ENCODE results near the gene P3H4.
"Not testable (repeated sequence)": the region's sequence is repeated elsewhere in the genome, so short reads cannot be mapped to it uniquely, and the experiment has no call there.

The P3H4 gene

GRCh38 chr17:41811549-41812380 lies at the start of gene P3H4:
TSS of gene P3H4 (minus strand) at chr17:41811949. CDS start at chr17:41811915, 34 bp downstream.
- DNase-seq (ENCODE audit: low spot score) = peak; percentile 90

- DNase-seq (ENCODE audit: low spot score) = no peak
These were observed 48.6 kb upstream of the P3H4 start for GRCh38 chr17:41860254-41860931.

- DNase-seq (ENCODE audit: low spot score) = not testable (repeated sequence)
These were observed 39.6 kb upstream of the P3H4 start for GRCh38 chr17:41851382-41851781.

- no peak for DNase-seq (ENCODE audit: low spot score)
These were observed 37.7 kb upstream of the P3H4 start for GRCh38 chr17:41849251-41849990.

- no peak for DNase-seq (ENCODE audit: low spot score)
These were observed 37.0 kb upstream of the P3H4 start for GRCh38 chr17:41848788-41849187.

GRCh38 chr17:41844971-41845370 lies 33.2 kb upstream of the P3H4 start:
- DNase-seq (ENCODE audit: low spot score) = no peak

GRCh38 chr17:41840781-41841180 lies 29.0 kb upstream of the P3H4 start:
- DNase-seq (ENCODE audit: low spot score) = not testable (repeated sequence)

GRCh38 chr17:41839448-41839847 lies 27.7 kb upstream of the P3H4 start:
- not testable (repeated sequence) for DNase-seq (ENCODE audit: low spot score)

- no peak for DNase-seq (ENCODE audit: low spot score)
These were observed 26.2 kb upstream of the P3H4 start, which contains the start of gene KLHL10 for GRCh38 chr17:41837761-41838538. TSS of gene KLHL10 (plus strand) at chr17:41837825. CDS start at chr17:41837933, 108 bp downstream.

- DNase-seq (ENCODE audit: low spot score) = peak; percentile 44
These were observed 24.9 kb upstream of the P3H4 start for GRCh38 chr17:41836550-41837196.

- DNase-seq (ENCODE audit: low spot score) = peak; percentile 96
These were observed 24.2 kb upstream of the P3H4 start, which contains the start of gene NT5C3B for GRCh38 chr17:41835800-41836549. TSS of gene NT5C3B (minus strand) at chr17:41836232. CDS start at chr17:41836193, 39 bp downstream.

- peak; percentile 50 for DNase-seq (ENCODE audit: low spot score)
These were observed 23.6 kb upstream of the P3H4 start for GRCh38 chr17:41835214-41835799.

GRCh38 chr17:41829961-41830360 lies 18.2 kb upstream of the P3H4 start:
- DNase-seq (ENCODE audit: low spot score) = not testable (repeated sequence)

GRCh38 chr17:41825175-41825845 lies 13.6 kb upstream of the P3H4 start:
- DNase-seq (ENCODE audit: low spot score) = no peak

- DNase-seq (ENCODE audit: low spot score) = no peak
These were observed 12.3 kb upstream of the P3H4 start for GRCh38 chr17:41824086-41824485.

GRCh38 chr17:41823580-41823979 lies 11.8 kb upstream of the P3H4 start:
- DNase-seq (ENCODE audit: low spot score) = no peak

- DNase-seq (ENCODE audit: low spot score) = no peak
These were observed 11.4 kb upstream of the P3H4 start for GRCh38 chr17:41823141-41823524.

- DNase-seq (ENCODE audit: low spot score) = no peak
These were observed 10.7 kb upstream of the P3H4 start for GRCh38 chr17:41822216-41823140.
